Glutamatergic neuron (in vitro differentiated cells): Measurements from ENCODE around the gene CCDC192. TPM values are rescaled to one million over a fixed set of nuclear protein-coding genes. Genes with fewer than 3 reads are reported as not detected.

Experiments
- DNase-seq: peaks from one replicate; pipeline ENCODE4 v3.0.0; 2022
- H3K27ac Mint-ChIP-seq: one replicate; pipeline ENCODE4 v1.8.0; 2020; ENCODE audit warnings: mild to moderate bottlenecking, mixed read lengths, inconsistent platforms; ENCODE audit not compliant: unreplicated experiment
- H3K27me3 Mint-ChIP-seq: one replicate; pipeline ENCODE4 v1.8.0; 2020; ENCODE audit warnings: mild to moderate bottlenecking, moderate library complexity, mixed read lengths, inconsistent platforms; ENCODE audit not compliant: unreplicated experiment
- H3K36me3 Mint-ChIP-seq: one replicate; pipeline ENCODE4 v1.8.0; 2020; ENCODE audit warnings: mild to moderate bottlenecking, mixed read lengths, inconsistent platforms; ENCODE audit not compliant: unreplicated experiment
- H3K4me1 Mint-ChIP-seq: one replicate; pipeline ENCODE4 v1.8.0; 2020; ENCODE audit warnings: mild to moderate bottlenecking, low read depth, mixed read lengths, inconsistent platforms; ENCODE audit not compliant: unreplicated experiment
- H3K4me3 Mint-ChIP-seq: one replicate; pipeline ENCODE4 v1.8.0; 2020; ENCODE audit warnings: mild to moderate bottlenecking, mixed read lengths, inconsistent platforms; ENCODE audit not compliant: unreplicated experiment
- H3K9me3 Mint-ChIP-seq: one replicate; pipeline ENCODE4 v1.8.0; 2020; ENCODE audit warnings: mild to moderate bottlenecking, moderate library complexity, mixed read lengths, inconsistent platforms; ENCODE audit not compliant: unreplicated experiment
- CTCF ChIP-seq: fragments of 200-600 bp; sonication (generic); IDR thresholded peaks from one replicate; pipeline ENCODE4 v1.5.0; 2021; ENCODE audit not compliant: partially characterized antibody, unreplicated experiment
- total RNA-seq: library from RNA; stranded (reverse); fragmentation: NEBNext Ultra II Directional; extraction: Animal tissue kit (Norgen Biotek cat#: 25700); gene quantifications from one replicate; pipeline ENCODE4 v1.2.1, GENCODE V29; 2021; ENCODE audit not compliant: unreplicated experiment

The CCDC192 gene
- total RNA-seq, 1 donor from 2014 or later, result not detected

- H3K27ac Mint-ChIP-seq, result no peak overlapping the region
- H3K27me3 Mint-ChIP-seq, result peaks cover 4% of the 10 kb centered on the region
- peaks cover 43% of the 10 kb centered on the region for H3K4me1 Mint-ChIP-seq
- H3K9me3 Mint-ChIP-seq, result no peaks in the 10 kb centered on the region
- DNase-seq, result no peak
- no peak for TF ChIP-seq CTCF
- H3K4me3 Mint-ChIP-seq, result no peak overlapping the region
- no peaks in the 10 kb centered on the region for H3K36me3 Mint-ChIP-seq
Measured at GRCh38 chr5:127947941-127948340, 244.8 kb downstream of the CCDC192 start.

GRCh38 chr5:127950707-127951391, 247.7 kb downstream of the CCDC192 start:
- peaks cover 4% of the 10 kb centered on the region for H3K27me3 Mint-ChIP-seq
- peak overlapping the region; percentile 27 for H3K4me3 Mint-ChIP-seq
- H3K36me3 Mint-ChIP-seq, result peaks cover 10% of the 10 kb centered on the region
- no peak for TF ChIP-seq CTCF
- peaks cover 32% of the 10 kb centered on the region for H3K4me1 Mint-ChIP-seq
- H3K27ac Mint-ChIP-seq, result peak overlapping the region; percentile 30
- peaks cover 2% of the 10 kb centered on the region for H3K9me3 Mint-ChIP-seq
- no peak for DNase-seq

DNA sequence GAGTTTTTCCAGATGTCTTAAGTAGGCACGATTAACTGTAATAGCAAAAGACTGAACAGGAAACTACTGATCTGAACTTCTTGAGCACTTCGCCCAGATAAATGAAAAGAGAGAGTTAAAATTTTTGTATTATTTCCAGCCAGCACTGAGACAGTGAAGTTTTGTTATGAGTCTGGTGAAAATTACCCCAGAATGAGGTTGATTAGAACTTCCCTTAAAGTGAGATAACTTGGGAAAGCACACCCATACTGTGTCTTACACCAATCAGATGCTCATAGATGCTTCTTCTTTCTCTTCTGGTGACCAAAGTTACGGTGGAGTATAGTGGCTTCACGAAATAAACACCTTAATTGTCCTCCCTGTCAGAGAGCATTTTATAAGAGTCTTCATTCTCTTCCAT, 248.6 kb downstream of the CCDC192 start:
- Mint-ChIP-seq H3K9me3 (peaks cover 2% of the 10 kb centered on the region), H3K4me1 (peaks cover 27% of the 10 kb centered on the region), H3K27me3 (peaks cover 2% of the 10 kb centered on the region), H3K36me3 (peaks cover 10% of the 10 kb centered on the region), H3K4me3 (no peak overlapping the region), H3K27ac (peak overlapping the region; percentile 21)
- TF ChIP-seq CTCF, result no peak
- DNase-seq, result no peak

- H3K36me3 Mint-ChIP-seq, result peaks cover 10% of the 10 kb centered on the region
- peak overlapping the region; percentile 47 for H3K4me3 Mint-ChIP-seq
- peaks cover 9% of the 10 kb centered on the region for H3K27me3 Mint-ChIP-seq
- peaks cover 19% of the 10 kb centered on the region for H3K4me1 Mint-ChIP-seq
- H3K27ac Mint-ChIP-seq, result peak overlapping the region; percentile 81
- DNase-seq, result peak; percentile 43
- TF ChIP-seq CTCF, result no peak
- H3K9me3 Mint-ChIP-seq, result peaks cover 12% of the 10 kb centered on the region
Measured at GRCh38 chr5:127957183-127957582, 254.0 kb downstream of the CCDC192 start.

GRCh38 chr5:127957701-127958239, 254.6 kb downstream of the CCDC192 start:
- H3K27ac Mint-ChIP-seq, result peak overlapping the region; percentile 81
- no peak for TF ChIP-seq CTCF
- H3K27me3 Mint-ChIP-seq, result peaks cover 9% of the 10 kb centered on the region
- no peak for DNase-seq
- peaks cover 19% of the 10 kb centered on the region for H3K4me1 Mint-ChIP-seq
- H3K9me3 Mint-ChIP-seq, result peaks cover 12% of the 10 kb centered on the region
- H3K4me3 Mint-ChIP-seq, result no peak overlapping the region
- H3K36me3 Mint-ChIP-seq, result peaks cover 10% of the 10 kb centered on the region
